NCI-H526 treated with DMSO at 0.1 percent for 48 hours (cell line): ENCODE measurements around the gene SIRT7.
"Not testable (repeated sequence)": the region's sequence is repeated elsewhere in the genome, so short reads cannot be mapped to it uniquely, and the experiment has no call there.

Experiments
- DNase-seq: peaks from one replicate; lab custom pipeline; 2025; lab: John Stamatoyannopoulos, UW

Gene SIRT7

DNA sequence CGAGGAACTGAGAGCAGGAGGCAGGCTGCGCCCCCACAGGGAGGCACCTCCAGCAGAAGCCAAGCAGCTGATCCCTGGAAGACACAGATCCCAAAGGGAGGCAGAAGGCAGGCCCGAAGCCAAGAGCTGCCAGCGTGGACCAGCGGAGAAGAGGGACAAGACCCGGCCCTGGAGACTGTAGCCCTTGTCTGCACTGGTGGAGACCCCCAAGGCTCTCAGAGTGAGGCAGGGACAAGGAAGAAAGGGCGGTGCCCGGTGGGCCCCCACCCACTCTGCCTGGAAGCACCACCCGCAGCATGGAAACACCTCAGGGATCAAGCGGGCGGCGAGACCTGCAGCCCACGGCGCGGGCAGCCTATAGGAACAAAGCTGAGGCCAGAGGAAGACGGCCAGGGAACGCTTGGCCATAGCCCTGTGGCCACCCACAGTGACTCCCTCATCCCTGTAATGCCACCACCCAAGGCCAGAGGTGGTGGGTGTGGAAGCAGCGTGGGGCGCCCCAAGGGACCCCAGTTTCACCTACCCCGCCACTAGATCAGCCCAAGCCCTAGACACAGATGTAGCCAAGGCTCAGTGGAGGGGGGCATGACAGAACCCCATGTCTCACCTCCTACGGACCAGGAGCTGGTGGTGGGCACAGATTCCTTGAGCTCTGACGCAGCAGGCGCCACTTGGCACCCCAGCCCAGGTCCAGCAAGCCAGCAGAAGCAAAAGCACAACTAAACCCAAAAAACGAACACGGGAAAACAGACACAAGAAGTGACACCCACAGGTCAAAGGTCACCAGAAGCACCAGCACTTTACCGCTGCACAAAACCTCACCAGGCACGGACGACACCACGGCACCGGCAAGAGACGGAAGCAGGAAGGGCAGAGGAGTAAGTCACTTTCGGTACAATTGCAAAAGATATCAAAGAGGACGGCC is 2.9 kb upstream of the SIRT7 start:
- no peak for DNase-seq

DNA sequence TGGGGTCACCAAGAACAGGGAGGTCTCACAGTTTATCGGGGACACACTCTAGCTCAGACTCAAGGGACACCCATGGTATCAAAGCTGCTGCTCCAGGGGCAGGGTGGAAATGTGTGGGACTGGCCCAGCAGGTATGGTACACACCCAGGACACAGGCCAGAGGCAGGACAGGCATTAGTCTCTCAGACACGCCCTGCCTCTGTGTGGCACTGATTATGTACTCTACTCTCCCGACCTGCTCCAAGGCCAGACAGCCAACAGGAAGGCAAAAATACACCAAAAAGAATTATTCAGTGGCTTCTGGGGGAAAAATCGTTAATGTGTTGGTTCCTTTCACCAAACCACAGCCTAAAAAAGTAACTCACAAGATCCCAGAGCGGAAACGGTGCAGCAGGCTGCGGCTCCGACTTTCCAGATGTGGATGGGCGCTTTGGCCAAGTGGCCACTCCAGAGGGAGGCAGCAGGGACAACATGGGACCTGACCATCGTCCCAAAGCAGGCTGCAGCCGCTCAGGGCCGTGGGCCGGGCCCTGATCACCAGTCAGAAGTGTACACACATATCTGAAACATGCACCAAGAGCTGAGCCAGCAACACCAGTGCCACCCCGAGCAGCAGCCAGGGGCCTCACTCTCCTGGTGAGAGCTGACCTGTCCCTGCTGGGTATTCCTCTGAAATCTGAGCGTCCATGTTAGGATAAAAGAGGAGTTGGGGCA is 1.0 kb upstream of the SIRT7 start:
- DNase-seq: no peak

DNA sequence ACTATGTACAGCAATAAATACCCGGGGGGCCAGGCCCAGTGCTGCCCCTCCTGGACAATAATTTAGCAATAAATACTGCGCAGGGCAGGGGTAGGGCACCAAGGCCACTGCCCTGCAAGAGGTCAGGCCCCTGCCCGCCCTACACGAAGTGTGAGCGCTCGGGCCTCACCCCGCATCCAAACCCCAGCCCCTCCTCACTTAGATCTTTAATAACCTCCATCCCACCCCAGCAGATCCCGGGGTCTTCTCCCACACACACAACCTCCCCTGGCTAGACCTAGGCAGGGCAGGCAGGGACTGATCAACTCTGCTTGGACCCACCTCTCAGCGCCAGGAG is 325 bp upstream of the SIRT7 start:
- DNase-seq: not testable (repeated sequence)

- DNase-seq: no peak
Observed at GRCh38 chr17:81916234-81917001, 1.6 kb downstream of the SIRT7 start.

DNA sequence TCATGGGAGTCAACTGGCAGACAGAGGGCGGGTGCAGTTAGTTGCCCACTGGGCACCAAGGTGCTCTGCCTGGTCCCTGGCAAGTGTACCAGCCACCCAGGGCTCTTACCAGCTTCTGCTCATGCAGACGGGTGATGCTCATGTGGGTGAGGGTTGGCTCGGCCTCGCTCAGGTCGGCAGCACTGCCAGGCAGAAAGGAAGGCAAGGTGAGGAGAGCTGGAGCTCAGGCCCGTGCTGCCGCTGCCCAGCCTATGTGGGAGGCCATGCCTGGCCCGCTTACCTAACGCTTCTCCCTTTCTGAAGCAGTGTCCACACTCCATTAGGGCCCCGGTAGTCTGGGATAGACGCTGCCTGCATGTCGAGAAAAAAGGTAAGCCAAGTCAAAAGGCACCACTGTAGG is 2.6 kb downstream of the SIRT7 start:
- DNase-seq: no peak

DNA sequence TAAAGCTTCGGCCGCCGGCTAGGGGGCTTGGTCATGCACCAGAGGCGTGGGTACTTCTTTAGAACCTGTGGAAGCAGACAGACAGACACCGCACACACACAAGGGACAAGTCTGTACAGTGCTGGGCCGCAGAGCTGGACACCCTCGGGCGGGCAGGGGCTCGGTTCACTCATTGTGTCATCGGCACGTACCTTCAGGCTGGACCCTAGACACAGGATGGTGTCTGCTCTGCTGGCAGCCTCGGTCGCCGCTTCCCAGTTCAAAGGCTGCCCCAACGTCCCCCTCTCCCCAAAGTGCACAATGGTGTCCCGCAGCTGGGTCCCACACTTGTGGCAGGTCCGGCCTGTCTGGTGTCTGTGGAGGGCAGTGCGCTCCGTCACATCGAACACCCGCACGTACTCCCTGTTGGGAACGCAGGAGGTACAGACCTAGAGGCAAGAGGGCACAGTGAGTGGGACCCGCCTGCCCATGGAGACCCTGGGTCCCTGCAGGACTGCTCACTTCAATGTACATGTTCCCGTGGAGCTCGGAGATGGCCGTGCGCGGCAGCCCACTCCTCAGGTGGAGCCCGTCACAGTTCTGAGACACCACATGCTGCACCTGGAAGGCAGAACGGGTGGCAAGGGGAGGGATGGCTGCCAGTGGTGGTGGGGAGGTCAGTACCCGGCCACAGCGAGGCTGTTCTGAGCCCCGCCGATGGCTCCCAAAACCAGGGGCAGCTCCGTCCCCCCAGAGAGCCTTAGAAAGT is 3.7 kb downstream of the SIRT7 start:
- DNase-seq: no peak

- no peak for DNase-seq
Observed at GRCh38 chr17:81913394-81914102, 4.4 kb downstream of the SIRT7 start.

GRCh38 chr17:81912441-81913309 is 5.3 kb downstream of the SIRT7 start:
- no peak for DNase-seq

- no peak for DNase-seq
Observed at GRCh38 chr17:81911969-81912368, 6.0 kb downstream of the SIRT7 start.

DNA sequence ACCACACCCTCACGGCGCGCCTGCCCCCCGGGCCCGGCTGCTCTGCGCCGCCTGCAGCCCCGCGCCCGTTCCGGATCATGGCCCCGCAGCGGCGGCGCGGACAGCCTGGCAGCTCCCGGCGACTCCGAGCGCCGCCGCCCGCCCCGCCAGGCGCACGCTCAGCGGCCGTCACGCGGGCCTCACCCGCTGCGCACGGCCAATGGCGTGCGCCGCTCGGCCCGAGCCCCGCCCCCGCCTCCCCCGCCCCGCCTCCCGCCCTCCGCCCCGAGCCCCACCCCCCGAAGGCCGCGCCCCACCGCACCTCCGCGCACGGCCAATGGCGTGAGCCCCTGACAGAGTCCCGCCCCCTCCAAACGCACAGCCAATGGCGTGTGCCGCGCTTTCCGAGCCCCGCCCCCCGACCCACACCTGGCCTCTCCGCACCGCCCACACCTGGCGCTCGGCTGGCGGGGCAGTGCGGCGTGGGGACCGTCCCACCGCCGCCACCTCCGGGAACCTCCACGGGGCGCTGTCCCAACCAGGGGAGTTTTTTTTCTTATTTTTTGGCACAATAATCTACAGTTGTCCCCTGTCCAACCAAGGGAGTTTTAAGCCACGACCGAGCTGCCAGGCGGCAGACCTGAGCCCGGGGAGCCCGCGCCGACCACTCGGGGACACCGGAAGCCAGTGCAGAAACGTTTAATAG is 6.6 kb downstream of the SIRT7 start, which contains the start of gene PCYT2:
Gene PCYT2 (minus strand): TSS at position 123 of the 685 bp plus-strand sequence. CDS start 44 bp downstream, at position 79.
- peak; percentile 73 for DNase-seq

DNA sequence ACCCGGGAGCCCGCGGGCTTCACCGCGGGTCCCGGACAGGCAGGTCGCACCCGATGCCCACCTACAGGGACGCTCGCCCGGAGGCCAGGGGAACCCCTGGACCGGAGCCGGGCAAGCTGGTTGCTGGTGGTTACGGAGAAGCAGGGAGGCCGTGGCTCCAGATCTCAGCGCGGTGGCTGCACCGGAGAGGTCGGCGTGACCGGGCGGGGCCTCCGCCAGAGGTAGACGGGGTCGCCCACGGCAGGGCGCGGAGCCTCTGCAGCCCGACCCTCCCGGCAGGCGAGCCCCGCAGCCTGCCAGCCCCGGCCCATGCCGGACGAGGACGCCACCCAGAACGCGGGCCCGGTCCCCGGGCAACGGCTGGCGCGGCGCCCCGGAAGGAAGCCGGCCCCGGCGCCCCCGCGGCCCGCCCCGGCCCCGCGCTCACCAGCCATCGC is 7.1 kb downstream of the SIRT7 start:
- no peak for DNase-seq

DNA sequence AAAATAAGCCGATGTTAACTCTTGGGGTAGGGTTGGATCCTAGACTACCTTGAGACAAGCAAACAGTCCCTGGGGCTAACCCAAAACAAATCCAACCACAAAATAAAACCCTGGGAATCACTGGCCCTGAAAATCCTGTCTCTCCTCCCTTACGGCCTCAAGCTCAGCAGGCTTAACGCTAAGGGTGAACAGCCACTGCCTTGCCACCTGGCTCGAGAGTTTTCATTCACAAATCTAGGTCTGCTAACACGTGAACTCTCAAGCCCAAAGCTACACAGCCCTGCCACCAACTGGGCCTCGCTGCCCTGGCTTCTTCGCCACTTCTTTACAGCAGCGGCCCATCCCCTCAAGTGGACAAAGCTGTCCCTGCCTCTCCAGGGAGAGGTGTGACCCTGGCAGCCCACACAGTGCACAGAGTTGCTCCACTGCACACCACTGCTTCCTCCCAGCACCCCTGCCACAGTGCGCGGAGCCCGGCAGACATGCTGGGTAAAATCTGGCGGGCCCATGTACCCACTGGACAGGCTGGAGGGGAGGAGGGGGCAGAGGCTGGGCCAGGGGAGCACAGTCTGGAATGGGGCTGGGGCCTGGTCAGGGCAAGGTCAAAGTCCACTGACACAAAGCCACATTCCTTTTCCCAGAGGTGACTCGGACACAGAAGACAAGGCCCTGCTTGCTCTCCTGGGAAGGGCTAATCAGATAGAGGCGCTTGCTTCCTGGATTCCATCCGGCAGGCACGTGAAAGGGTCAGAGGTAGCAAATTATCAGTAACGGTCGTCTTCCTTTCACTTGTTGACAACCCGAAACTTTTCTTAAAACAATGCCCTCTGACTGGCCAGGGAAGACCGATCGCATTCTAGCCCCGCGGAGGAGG is 7.8 kb downstream of the SIRT7 start:
- no peak for DNase-seq

DNA sequence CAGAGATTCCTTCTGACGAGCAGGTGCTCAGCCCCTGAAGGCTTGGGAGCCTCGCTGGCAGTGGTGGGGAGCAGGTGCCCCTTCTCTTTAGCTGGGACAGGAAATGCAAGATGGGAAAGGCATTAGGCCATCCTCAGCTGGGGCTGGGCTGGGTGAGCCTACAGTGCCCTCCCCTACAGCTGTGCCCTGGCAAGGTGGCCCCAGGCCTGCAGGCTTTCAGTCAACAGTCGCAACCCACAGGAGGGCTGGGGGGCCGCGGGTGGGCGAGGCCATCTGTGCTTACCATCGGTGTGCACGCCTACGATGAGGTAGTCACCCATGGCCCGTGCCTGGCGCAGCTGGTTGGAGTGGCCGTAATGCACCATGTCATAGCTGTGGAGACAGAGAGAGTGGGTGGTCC is 8.7 kb downstream of the SIRT7 start:
- no peak for DNase-seq

DNA sequence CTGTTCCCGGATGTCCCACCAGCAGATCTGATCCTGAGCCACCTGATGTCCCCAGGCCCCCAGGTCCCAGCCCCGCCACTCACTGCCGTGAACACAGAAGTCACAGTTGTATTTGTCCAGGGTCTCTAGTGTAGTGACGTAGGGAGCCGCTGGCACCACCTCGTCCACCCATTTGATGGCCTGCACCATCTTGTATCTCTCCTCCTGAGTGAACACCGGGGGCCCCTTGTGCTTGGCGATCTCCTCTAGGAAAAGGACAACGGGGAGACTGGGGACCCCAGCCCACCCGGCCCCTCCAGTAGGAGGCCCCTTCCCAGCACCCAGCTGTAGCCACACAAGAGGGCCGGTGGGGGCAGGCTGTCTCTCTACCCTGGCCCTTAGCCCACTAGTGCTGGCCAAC is 9.2 kb downstream of the SIRT7 start:
- no peak for DNase-seq

GRCh38 chr17:81907219-81908145 is 10.5 kb downstream of the SIRT7 start:
- DNase-seq: no peak

GRCh38 chr17:81906476-81907218 is 11.3 kb downstream of the SIRT7 start:
- DNase-seq: no peak

DNA sequence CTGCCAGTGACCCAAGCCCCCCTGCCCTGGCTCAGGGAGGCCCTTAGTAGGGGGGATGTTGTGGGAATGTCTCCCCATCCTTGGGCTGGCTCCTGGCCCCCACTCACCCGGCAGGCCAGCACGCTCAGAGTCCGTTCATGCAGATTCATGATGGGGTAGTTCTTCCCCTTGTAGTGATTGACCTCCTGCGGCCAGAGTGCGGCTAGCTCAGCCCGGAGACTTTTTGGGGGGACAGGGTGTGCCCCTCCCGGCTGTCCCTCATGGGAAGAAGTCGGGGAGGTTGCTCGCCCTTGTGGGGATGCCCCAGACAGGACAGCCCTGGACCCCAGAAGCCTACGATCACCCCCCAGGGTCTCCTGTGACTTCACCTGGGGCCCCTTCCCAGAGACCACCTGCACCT is 12.0 kb downstream of the SIRT7 start:
- DNase-seq: no peak
